GM06990 (cell line): ENCODE results near the gene USH1C.

Experiments
- DNase-seq: peaks from one replicate; pipeline ENCODE4 v3.0.0-alpha.2; 2011; ENCODE audit not compliant: insufficient read length; ENCODE audit errors: extremely low read depth
- H3K27me3 ChIP-seq: replicated peaks from 2 replicates; pipeline ENCODE4 v1.6.0; 2011; ENCODE audit warnings: low read length; ENCODE audit not compliant: control insufficient read depth, insufficient read depth
- H3K36me3 ChIP-seq: 2 replicates; pipeline ENCODE4 v1.5.1; 2011; ENCODE audit warnings: low read length; ENCODE audit not compliant: control insufficient read depth, insufficient read depth
- H3K4me3 ChIP-seq: replicated peaks from 2 replicates; pipeline ENCODE4 v1.5.1; 2011; ENCODE audit warnings: low read depth, mild to moderate bottlenecking, control low read depth, low read length
- TF ChIP-seq, protein P1 (sequence below): IDR thresholded peaks from 2 replicates; pipeline ENCODE4 v1.5.1; 2011; ENCODE audit warnings: low read length, control low read depth, mild to moderate bottlenecking, inconsistent platforms; ENCODE audit not compliant: insufficient read depth, poor library complexity, severe bottlenecking

USH1C gene

DNA sequence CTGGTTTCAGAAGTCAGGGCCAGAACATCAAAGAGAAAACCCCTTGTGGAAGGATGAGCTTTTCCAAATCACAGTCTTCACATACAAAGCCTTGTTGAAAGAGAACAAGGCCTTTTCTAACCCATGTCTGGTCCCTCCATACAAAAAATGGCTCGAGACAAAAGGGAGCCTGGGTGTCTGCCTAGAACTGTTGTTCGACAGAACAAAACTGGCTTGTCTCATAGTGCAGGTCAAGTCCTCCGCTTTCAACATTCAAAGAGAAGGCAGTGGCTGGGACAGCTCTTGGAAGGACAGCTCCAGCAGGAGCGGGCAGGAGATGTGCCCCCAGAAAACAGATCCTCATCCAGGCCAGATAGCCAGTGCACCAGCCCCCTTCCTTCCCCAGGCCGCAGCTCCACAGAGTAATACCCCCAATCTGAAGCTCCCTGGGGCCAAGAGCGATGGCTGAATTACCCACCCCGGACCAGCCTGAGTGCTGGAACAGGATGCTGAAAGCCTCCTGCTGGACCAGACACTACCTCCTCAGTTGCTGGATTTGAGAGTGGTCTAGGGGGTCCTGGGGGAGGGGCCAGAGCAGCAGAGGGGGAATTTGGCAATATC lies 27.6 kb downstream of the USH1C start:
- no peak overlapping the region for H3K4me3 ChIP-seq
- TF ChIP-seq, protein P1, sequence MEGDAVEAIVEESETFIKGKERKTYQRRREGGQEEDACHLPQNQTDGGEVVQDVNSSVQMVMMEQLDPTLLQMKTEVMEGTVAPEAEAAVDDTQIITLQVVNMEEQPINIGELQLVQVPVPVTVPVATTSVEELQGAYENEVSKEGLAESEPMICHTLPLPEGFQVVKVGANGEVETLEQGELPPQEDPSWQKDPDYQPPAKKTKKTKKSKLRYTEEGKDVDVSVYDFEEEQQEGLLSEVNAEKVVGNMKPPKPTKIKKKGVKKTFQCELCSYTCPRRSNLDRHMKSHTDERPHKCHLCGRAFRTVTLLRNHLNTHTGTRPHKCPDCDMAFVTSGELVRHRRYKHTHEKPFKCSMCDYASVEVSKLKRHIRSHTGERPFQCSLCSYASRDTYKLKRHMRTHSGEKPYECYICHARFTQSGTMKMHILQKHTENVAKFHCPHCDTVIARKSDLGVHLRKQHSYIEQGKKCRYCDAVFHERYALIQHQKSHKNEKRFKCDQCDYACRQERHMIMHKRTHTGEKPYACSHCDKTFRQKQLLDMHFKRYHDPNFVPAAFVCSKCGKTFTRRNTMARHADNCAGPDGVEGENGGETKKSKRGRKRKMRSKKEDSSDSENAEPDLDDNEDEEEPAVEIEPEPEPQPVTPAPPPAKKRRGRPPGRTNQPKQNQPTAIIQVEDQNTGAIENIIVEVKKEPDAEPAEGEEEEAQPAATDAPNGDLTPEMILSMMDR, result no peak
- peaks cover 2% of the 10 kb centered on the region; the same call in 1 of the 2 replicates for H3K27me3 ChIP-seq
- DNase-seq, result no peak
- no peaks in the 10 kb centered on the region for H3K36me3 ChIP-seq

DNA sequence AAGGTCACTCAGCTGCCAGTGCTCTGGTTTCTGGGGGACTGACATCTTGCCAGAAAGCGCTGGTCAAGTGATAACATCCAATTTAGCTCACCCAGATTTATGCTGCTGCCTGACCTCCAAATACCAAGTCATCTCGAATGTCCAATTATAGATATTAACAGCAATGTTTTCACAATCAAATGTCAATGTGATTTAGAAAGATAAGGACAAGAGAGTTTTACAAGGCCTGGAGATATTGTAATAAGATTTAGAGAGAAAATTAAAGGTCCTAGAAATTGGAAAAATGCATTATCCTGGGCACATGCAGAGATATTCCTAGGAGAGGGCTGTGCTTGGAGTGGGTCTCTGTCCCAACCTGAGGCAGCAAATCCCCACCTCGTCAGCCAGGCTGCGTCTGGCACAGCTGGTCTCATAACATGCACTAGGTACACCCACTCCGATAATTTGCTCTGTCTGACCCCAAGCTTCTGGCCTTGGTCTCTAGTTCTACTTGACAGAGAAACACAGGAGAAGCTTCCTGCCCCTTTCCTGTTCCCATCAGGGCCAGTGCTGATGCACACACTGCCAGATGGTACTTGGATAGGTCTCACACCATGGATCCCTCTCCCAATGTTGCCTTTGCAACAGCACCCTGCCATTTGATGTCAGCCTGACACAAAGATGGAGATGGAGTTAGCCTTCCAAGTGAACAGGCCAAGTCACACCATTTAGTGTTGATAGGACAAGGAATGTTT lies 28.6 kb downstream of the USH1C start:
- H3K36me3 ChIP-seq, result no peaks in the 10 kb centered on the region
- H3K4me3 ChIP-seq, result no peak overlapping the region
- peaks cover 2% of the 10 kb centered on the region; the same call in 1 of the 2 replicates for H3K27me3 ChIP-seq
- TF ChIP-seq, protein P1, result no peak
- no peak for DNase-seq

DNA sequence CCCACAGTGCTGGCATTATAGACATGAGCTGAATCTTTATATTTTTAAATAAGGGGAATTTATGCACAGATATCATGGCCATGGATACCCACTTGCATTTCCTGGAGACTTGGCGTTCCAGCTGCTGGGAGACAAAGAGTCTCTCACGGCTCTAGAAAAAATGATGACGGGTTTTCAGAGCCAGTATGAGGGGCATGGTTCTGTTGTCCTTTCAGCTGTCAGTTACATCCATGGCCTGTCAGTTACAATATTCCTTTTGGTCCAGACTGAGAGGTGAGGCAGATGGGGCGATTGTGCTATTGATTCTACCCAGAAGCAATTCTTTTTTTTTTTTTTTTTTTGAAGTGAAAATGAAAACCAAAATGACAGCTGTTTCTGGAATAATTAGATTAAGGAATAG lies 29.7 kb downstream of the USH1C start:
- Histone ChIP-seq H3K4me3 (no peak overlapping the region), H3K36me3 (no peaks in the 10 kb centered on the region), H3K27me3 (peaks cover 2% of the 10 kb centered on the region; the same call in 1 of the 2 replicates)
- DNase-seq, result no peak
- TF ChIP-seq, protein P1, result no peak

DNA sequence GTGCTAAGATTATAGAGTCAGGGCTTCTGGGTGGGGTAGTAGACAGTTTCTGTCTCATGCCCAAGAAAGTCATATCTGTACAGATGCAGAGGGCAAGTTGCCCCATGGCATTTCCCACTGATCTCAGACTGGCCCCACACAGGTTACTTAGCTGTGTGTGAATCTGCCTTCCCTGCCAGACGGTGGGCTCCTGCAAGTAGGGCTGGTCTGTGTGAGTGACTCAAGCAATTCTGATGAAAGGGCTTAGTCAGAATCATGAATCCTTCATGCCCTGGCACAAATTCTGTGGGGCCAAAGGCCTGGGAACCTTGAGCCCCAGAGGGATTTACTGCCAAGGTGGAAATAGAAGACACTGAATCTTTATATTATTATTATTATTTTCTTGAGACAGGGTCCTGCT lies 30.4 kb downstream of the USH1C start:
- no peaks in the 10 kb centered on the region for H3K36me3 ChIP-seq
- no peak overlapping the region for H3K4me3 ChIP-seq
- DNase-seq, result no peak
- TF ChIP-seq, protein P1, result no peak
- peaks cover 2% of the 10 kb centered on the region; the same call in 1 of the 2 replicates for H3K27me3 ChIP-seq

DNA sequence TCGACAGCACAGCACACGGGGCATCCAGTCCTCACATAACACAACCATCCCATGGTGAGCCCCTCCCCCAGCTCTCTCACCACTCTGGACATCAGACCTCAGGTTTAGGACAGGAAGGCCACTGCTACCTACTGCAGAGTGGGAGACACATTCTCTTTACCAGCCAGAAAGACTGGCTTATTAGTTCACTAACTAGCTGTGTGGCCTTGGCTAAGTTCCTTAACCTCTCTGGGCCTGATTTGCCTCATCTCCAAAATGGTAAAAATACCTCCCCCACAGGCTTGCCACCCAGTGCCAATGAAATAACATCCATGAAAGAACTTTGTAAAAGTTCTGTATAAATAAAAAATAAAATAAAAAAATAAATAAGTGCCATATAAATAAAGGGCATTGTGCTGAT lies 32.1 kb downstream of the USH1C start:
- DNase-seq, result no peak
- Histone ChIP-seq H3K27me3 (peaks cover 2% of the 10 kb centered on the region; the same call in 1 of the 2 replicates), H3K36me3 (no peaks in the 10 kb centered on the region), H3K4me3 (no peak overlapping the region)
- TF ChIP-seq, protein P1, result no peak
